DOHH2 (cell line): ENCODE results near the gene EXOSC9.

ENCODE experiments used
- EZH2phosphoT487 ChIP-seq: fragments of 200-600 bp; sonication (generic); IDR thresholded peaks from 2 replicates; pipeline ENCODE4 v1.6.1; 2017; ENCODE audit warnings: borderline replicate concordance, mild to moderate bottlenecking, antibody characterized with exemption, low read length, moderate library complexity, mixed read lengths
- TF ChIP-seq, protein P1 (sequence below): fragments of 200-600 bp; sonication (generic); IDR thresholded peaks from one replicate; pipeline ENCODE4 v1.5.1; 2014; ENCODE audit warnings: antibody characterized with exemption, mild to moderate bottlenecking, low read depth, low read length; ENCODE audit not compliant: poor library complexity, severe bottlenecking

DNA sequence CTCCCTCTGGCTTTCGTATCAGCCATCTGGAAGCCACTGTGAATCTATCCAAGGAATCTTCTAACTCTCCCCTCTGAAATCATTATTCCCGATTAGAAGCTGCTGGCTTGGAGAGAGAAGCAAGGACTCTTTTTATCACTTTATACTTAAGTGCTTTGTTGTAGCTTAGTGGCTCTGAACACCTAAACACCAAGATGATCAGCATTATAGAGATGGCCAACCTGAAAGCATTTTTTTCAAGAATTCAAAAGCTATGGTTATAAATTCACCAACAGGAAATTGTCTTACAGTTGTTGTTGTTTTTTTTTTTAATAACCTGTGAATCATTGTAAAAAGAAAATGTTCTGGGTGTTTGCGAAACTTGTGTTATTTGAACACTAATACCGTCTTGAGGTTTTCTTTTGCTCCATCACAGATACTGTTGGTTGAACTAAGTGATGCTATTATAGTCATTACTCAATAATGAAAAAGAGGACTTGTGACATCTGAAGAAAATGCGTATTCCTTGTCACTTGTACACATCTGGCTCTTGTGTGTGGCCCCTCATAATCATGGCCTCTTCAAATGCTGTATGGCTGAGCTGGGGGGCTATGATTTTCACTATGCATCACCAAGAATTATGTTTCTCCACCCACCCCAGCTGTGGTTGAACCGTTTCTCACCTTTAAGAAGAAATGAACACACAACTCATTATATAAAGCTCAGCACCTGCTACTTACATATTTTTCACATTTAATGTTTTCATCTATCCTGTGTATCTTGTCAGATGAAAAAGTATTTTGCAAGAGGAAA lies 24.3 kb upstream of the EXOSC9 start:
- TF ChIP-seq, protein P1, sequence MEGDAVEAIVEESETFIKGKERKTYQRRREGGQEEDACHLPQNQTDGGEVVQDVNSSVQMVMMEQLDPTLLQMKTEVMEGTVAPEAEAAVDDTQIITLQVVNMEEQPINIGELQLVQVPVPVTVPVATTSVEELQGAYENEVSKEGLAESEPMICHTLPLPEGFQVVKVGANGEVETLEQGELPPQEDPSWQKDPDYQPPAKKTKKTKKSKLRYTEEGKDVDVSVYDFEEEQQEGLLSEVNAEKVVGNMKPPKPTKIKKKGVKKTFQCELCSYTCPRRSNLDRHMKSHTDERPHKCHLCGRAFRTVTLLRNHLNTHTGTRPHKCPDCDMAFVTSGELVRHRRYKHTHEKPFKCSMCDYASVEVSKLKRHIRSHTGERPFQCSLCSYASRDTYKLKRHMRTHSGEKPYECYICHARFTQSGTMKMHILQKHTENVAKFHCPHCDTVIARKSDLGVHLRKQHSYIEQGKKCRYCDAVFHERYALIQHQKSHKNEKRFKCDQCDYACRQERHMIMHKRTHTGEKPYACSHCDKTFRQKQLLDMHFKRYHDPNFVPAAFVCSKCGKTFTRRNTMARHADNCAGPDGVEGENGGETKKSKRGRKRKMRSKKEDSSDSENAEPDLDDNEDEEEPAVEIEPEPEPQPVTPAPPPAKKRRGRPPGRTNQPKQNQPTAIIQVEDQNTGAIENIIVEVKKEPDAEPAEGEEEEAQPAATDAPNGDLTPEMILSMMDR, result no peak
- TF ChIP-seq EZH2phosphoT487, result no peak
